GM12878 (cell line): ENCODE measurements around the gene FITM1.

Source experiments
- BHLHE40 ChIP-seq, 2 experiments: fragments of 450-650 bp in 1 of 2; IDR thresholded peaks; 2 replicates each; pipeline ENCODE4 v1.6.1; 2011 to 2017; ENCODE audit warnings: low read depth in 2 of 2, borderline replicate concordance in 1 of 2, improper control_type of control experiment in 1 of 2, low read length in 1 of 2, mild to moderate bottlenecking in 1 of 2
- HDGF ChIP-seq: fragments of 450-650 bp; IDR thresholded peaks from 2 replicates; pipeline ENCODE4 v1.6.1; 2016; ENCODE audit warnings: antibody characterized with exemption
- NFIC ChIP-seq: IDR thresholded peaks from 2 replicates; pipeline ENCODE4 v1.6.1; 2012; ENCODE audit warnings: low read depth, mild to moderate bottlenecking, inconsistent platforms, low read length, moderate library complexity
- REST ChIP-seq: IDR thresholded peaks from 2 replicates; pipeline ENCODE4 v1.6.1; 2012; ENCODE audit warnings: mild to moderate bottlenecking, low read depth, low read length
- YY1 ChIP-seq: IDR thresholded peaks from 2 replicates; pipeline ENCODE4 v1.6.1; 2011; ENCODE audit warnings: low read depth, mild to moderate bottlenecking, low read length

GRCh38 chr14:24117179-24117578 lies 13.3 kb upstream of the FITM1 start:
- TF ChIP-seq REST: no peak
- TF ChIP-seq HDGF: no peak
- TF ChIP-seq BHLHE40 (IDR thresholded peaks at IDR 0.05; ENCODE audit: borderline replicate concordance in 1 of 2, low read depth in 2 of 2, low read length in 1 of 2): no peak
- no peak for TF ChIP-seq NFIC
- TF ChIP-seq YY1: no peak
